ENCODE measurements around the gene DIS3. TPM values are rescaled to one million over a fixed set of nuclear protein-coding genes. Genes with fewer than 3 reads are reported as not detected.
"Not testable (repeated sequence)": the region's sequence is repeated elsewhere in the genome, so short reads cannot be mapped to it uniquely, and the experiment has no call there.

The DIS3 gene
- total RNA-seq, 1 experiment from 2014 or later: 44.2 TPM

- CTCF ChIA-PET: no interaction called here
- POLR2A ChIA-PET: no interaction called here
- DNase-seq (ENCODE audit: low read depth, low spot score): no peak
- no peak for ATAC-seq
- no peaks in the 10 kb centered on the region; a peak in 1 of 4 replicates for H3K4me1 ChIP-seq (ENCODE audit: control insufficient read depth in 1 of 2, insufficient read depth in 2 of 2, low read length in 2 of 2)
- H3K4me3 ChIP-seq (replicated peaks in 1 of 2; ENCODE audit: low read depth in 1 of 2, low read length in 2 of 2): no peak overlapping the region
- no peaks in the 10 kb centered on the region for H3K27me3 ChIP-seq (ENCODE audit: insufficient read depth, low read length)
- H2AFZ ChIP-seq (ENCODE audit: low read depth, low read length, poor library complexity, severe bottlenecking): no peak overlapping the region
- H3K36me3 ChIP-seq (ENCODE audit: control insufficient read depth in 1 of 2, insufficient read depth in 2 of 2, low read length in 2 of 2): peaks cover 19 to 28% of the 10 kb centered on the region in 2 experiments; a peak in 3 of 4 replicates
- H3K79me2 ChIP-seq (ENCODE audit: insufficient read depth, low read length): peaks cover 29% of the 10 kb centered on the region
- H3K27ac ChIP-seq (ENCODE audit: low read depth, low read length): no peak overlapping the region
- no peaks in the 10 kb centered on the region for H3K9me2 ChIP-seq (ENCODE audit: insufficient read depth)
- no peaks in the 10 kb centered on the region for H4K20me1 ChIP-seq (ENCODE audit: insufficient read depth)
- BruUV-seq (replicated peaks): no TSS peak
- RAD21 ChIA-PET (ENCODE audit: low non-redundant PET in 1 of 2, low total read pairs in 2 of 2, uncharacterized antibody in 2 of 2, unreplicated experiment in 2 of 2): no interaction called here
- H3K4me2 ChIP-seq (ENCODE audit: low read length): no peak overlapping the region
- intact Hi-C loops (cut with micrococcal nuclease): no loop called here
- TF ChIP-seq MAX (IDR thresholded peaks at IDR 0.05): no peak
- H3K9me3 ChIP-seq (ENCODE audit: control insufficient read depth in 1 of 2, insufficient read depth in 1 of 2, low read depth in 1 of 2, low read length in 2 of 2): no peaks in the 10 kb centered on the region
- H3K9ac ChIP-seq (ENCODE audit: low read length): no peak overlapping the region
These were observed 10.9 kb upstream of the DIS3 start for GRCh38 chr13:72792640-72793039.

GRCh38 chr13:72788831-72789230 is 7.1 kb upstream of the DIS3 start:
- no TSS peak for BruUV-seq (replicated peaks)

GRCh38 chr13:72784679-72785078 is 3.0 kb upstream of the DIS3 start:
- ATAC-seq; H2AFZ ChIP-seq (ENCODE audit: low read depth, low read length, poor library complexity, severe bottlenecking); CTCF ChIA-PET; H3K4me2 ChIP-seq (ENCODE audit: low read length); H4K20me1 ChIP-seq (ENCODE audit: insufficient read depth); BruUV-seq (replicated peaks); H3K9ac ChIP-seq (ENCODE audit: low read length); H3K9me3 ChIP-seq (ENCODE audit: control insufficient read depth in 1 of 2, insufficient read depth in 1 of 2, low read depth in 1 of 2, low read length in 2 of 2); RAD21 ChIA-PET (ENCODE audit: low non-redundant PET in 1 of 2, low total read pairs in 2 of 2, uncharacterized antibody in 2 of 2, unreplicated experiment in 2 of 2); H3K9me2 ChIP-seq (ENCODE audit: insufficient read depth); H3K4me3 ChIP-seq (replicated peaks in 1 of 2; ENCODE audit: low read depth in 1 of 2, low read length in 2 of 2); H3K27me3 ChIP-seq (ENCODE audit: insufficient read depth, low read length); H3K27ac ChIP-seq (ENCODE audit: low read depth, low read length); POLR2A ChIA-PET; DNase-seq (ENCODE audit: low read depth, low spot score): not testable (repeated sequence)
- H3K79me2 ChIP-seq (ENCODE audit: insufficient read depth, low read length): peaks cover 84% of the 10 kb centered on the region
- peaks cover 8 to 19% of the 10 kb centered on the region in 2 experiments; a peak in 2 of 4 replicates for H3K36me3 ChIP-seq (ENCODE audit: control insufficient read depth in 1 of 2, insufficient read depth in 2 of 2, low read length in 2 of 2)
- intact Hi-C loops (cut with micrococcal nuclease): loop anchor here (5.0 kb wide), 1 partner anchor 57 kb away; the partner anchor contains the start of genes BORA and MZT1
- peaks cover 5 to 14% of the 10 kb centered on the region in 2 experiments for H3K4me1 ChIP-seq (ENCODE audit: control insufficient read depth in 1 of 2, insufficient read depth in 2 of 2, low read length in 2 of 2)

More at GRCh38 chr13:72788831-72789230, 7.1 kb upstream of the DIS3 start:
- CTCF ChIA-PET: no interaction called here
- Histone ChIP-seq H3K4me2 (ENCODE audit: low read length) (no peak overlapping the region), H4K20me1 (ENCODE audit: insufficient read depth) (no peaks in the 10 kb centered on the region), H3K9ac (ENCODE audit: low read length) (no peak overlapping the region), H2AFZ (ENCODE audit: low read depth, low read length, poor library complexity, severe bottlenecking) (no peak overlapping the region), H3K9me2 (ENCODE audit: insufficient read depth) (no peaks in the 10 kb centered on the region), H3K27ac (ENCODE audit: low read depth, low read length) (no peak overlapping the region), H3K9me3 (ENCODE audit: control insufficient read depth in 1 of 2, insufficient read depth in 1 of 2, low read depth in 1 of 2, low read length in 2 of 2) (no peaks in the 10 kb centered on the region), H3K36me3 (ENCODE audit: control insufficient read depth in 1 of 2, insufficient read depth in 2 of 2, low read length in 2 of 2) (peaks cover 24 to 33% of the 10 kb centered on the region in 2 experiments; a peak in 3 of 4 replicates), H3K27me3 (ENCODE audit: insufficient read depth, low read length) (no peaks in the 10 kb centered on the region), H3K79me2 (ENCODE audit: insufficient read depth, low read length) (peaks cover 53% of the 10 kb centered on the region), H3K4me3 (replicated peaks in 1 of 2; ENCODE audit: low read depth in 1 of 2, low read length in 2 of 2) (no peak overlapping the region), H3K4me1 (ENCODE audit: control insufficient read depth in 1 of 2, insufficient read depth in 2 of 2, low read length in 2 of 2) (no peaks in the 10 kb centered on the region; a peak in 1 of 4 replicates)
- DNase-seq (ENCODE audit: low read depth, low spot score) (no peak), ATAC-seq (no peak)
- no peak for TF ChIP-seq REST (IDR thresholded peaks at IDR 0.05; ENCODE audit: low read depth)
- no peak for TF ChIP-seq EZH2 (IDR thresholded peaks at IDR 0.05)
- TF ChIP-seq ATF3 (IDR thresholded peaks at IDR 0.05): no peak
- TF ChIP-seq CEBPB (IDR thresholded peaks at IDR 0.05; ENCODE audit: low read depth): no peak
- TF ChIP-seq SIN3A (IDR thresholded peaks at IDR 0.05; ENCODE audit: low read depth): no peak
- intact Hi-C loops (cut with micrococcal nuclease): no loop called here
- POLR2A ChIA-PET: no interaction called here
- RAD21 ChIA-PET (ENCODE audit: low non-redundant PET in 1 of 2, low total read pairs in 2 of 2, uncharacterized antibody in 2 of 2, unreplicated experiment in 2 of 2): no interaction called here

All from HCT116 (cell line).